HT1080 (cell line): Measurements from ENCODE around the gene SCGB1D2. TPM values are rescaled to one million over a fixed set of nuclear protein-coding genes. Genes with fewer than 3 reads are reported as not detected.
"Not testable (repeated sequence)": the region's sequence is repeated elsewhere in the genome, so short reads cannot be mapped to it uniquely, and the experiment has no call there.

Experiments used
- DNase-seq: peaks from one replicate; pipeline ENCODE4 v3.0.0-alpha.2; 2015; ENCODE audit warnings: low read depth
- polyA plus RNA-seq, 2 experiments: library from polyadenylated mRNA; depleted of rRNA; stranded (reverse); fragments of >200 nt; gene quantifications; 2 replicates each; pipeline ENCODE4 v1.2.3, GENCODE V29; 2015
- total RNA-seq: library from RNA; depleted of rRNA; stranded (reverse); fragments of >200 nt; shearing (Covaris generic); gene quantifications from 2 replicates; pipeline ENCODE4 v1.2.3, GENCODE V29; 2014; rRNA removed

Gene SCGB1D2
- not detected in 2 replicates for total RNA-seq
- polyA plus RNA-seq (2015; cell fraction: cytosol; rRNA removed), result not detected in 2 replicates
- not detected in 2 replicates for polyA plus RNA-seq (2015; cell fraction: nucleus; rRNA removed)

GRCh38 chr11:62242021-62242420 is at the start of gene SCGB1D2:
TSS of gene SCGB1D2 (plus strand) at chr11:62242239. CDS start at chr11:62242308, 69 bp downstream.
- no peak for DNase-seq

- peak; percentile 15 for DNase-seq
Measured at GRCh38 chr11:62193952-62194351, 48.1 kb upstream of the SCGB1D2 start.

GRCh38 chr11:62195010-62195409 is 47.0 kb upstream of the SCGB1D2 start:
- DNase-seq, result not testable (repeated sequence)

- no peak for DNase-seq
Measured at GRCh38 chr11:62195945-62196344, 46.1 kb upstream of the SCGB1D2 start.

- DNase-seq, result not testable (repeated sequence)
Measured at GRCh38 chr11:62197400-62197799, 44.6 kb upstream of the SCGB1D2 start.

- DNase-seq, result no peak
Measured at GRCh38 chr11:62201376-62201775, 40.7 kb upstream of the SCGB1D2 start.

- DNase-seq, result no peak
Measured at GRCh38 chr11:62202910-62203309, 39.1 kb upstream of the SCGB1D2 start.

GRCh38 chr11:62204430-62204829 is 37.6 kb upstream of the SCGB1D2 start:
- DNase-seq, result no peak

- no peak for DNase-seq
Measured at GRCh38 chr11:62205441-62205840, 36.6 kb upstream of the SCGB1D2 start.

- DNase-seq, result not testable (repeated sequence)
Measured at GRCh38 chr11:62206276-62207066, 35.6 kb upstream of the SCGB1D2 start.

- no peak for DNase-seq
Measured at GRCh38 chr11:62208785-62209144, 33.3 kb upstream of the SCGB1D2 start.

GRCh38 chr11:62217191-62217748 is 24.8 kb upstream of the SCGB1D2 start:
- DNase-seq, result no peak

GRCh38 chr11:62221498-62221897 is 20.5 kb upstream of the SCGB1D2 start:
- no peak for DNase-seq

GRCh38 chr11:62223095-62223494 is 18.9 kb upstream of the SCGB1D2 start:
- no peak for DNase-seq

GRCh38 chr11:62233730-62234129 is 8.3 kb upstream of the SCGB1D2 start:
- DNase-seq, result no peak

GRCh38 chr11:62236187-62236586 is 5.9 kb upstream of the SCGB1D2 start:
- no peak for DNase-seq

GRCh38 chr11:62237499-62237898 is 4.5 kb upstream of the SCGB1D2 start:
- no peak for DNase-seq

- DNase-seq, result no peak
Measured at GRCh38 chr11:62238151-62238550, 3.9 kb upstream of the SCGB1D2 start.

- no peak for DNase-seq
Measured at GRCh38 chr11:62241095-62241494, 944 bp upstream of the SCGB1D2 start.

GRCh38 chr11:62245271-62245753 is 3.3 kb downstream of the SCGB1D2 start:
- DNase-seq, result peak; percentile 56

GRCh38 chr11:62251698-62252097 is 9.7 kb downstream of the SCGB1D2 start:
- no peak for DNase-seq

- no peak for DNase-seq
Measured at GRCh38 chr11:62253999-62254542, 12.0 kb downstream of the SCGB1D2 start.
